ENCODE data around the gene HNRNPM.

Gene HNRNPM

GRCh38 chr19:8460516-8461298, 15.9 kb downstream of the HNRNPM start:
- TF ChIP-seq CTCF (IDR thresholded peaks at IDR 0.05): no peak
- no peak for TF ChIP-seq ZFX (IDR thresholded peaks at IDR 0.05; ENCODE audit: borderline replicate concordance)
- peak overlapping the region; percentile 51 for H3K27ac ChIP-seq

- H3K27ac ChIP-seq: no peak overlapping the region
- no peak for TF ChIP-seq ZFX (IDR thresholded peaks at IDR 0.05; ENCODE audit: borderline replicate concordance)
- no peak for TF ChIP-seq CTCF (IDR thresholded peaks at IDR 0.05)
Measured at GRCh38 chr19:8461376-8461775, 16.6 kb downstream of the HNRNPM start.

- TF ChIP-seq CTCF (IDR thresholded peaks at IDR 0.05): no peak
Measured at GRCh38 chr19:8461891-8462290, 17.1 kb downstream of the HNRNPM start.

GRCh38 chr19:8462571-8462970, 17.8 kb downstream of the HNRNPM start:
- TF ChIP-seq ZFX (IDR thresholded peaks at IDR 0.05; ENCODE audit: borderline replicate concordance): no peak
- no peak for TF ChIP-seq CTCF (IDR thresholded peaks at IDR 0.05)
- H3K27ac ChIP-seq: no peak overlapping the region

More at GRCh38 chr19:8461891-8462290, 17.1 kb downstream of the HNRNPM start:
- no peak overlapping the region for H3K27ac ChIP-seq

- H3K27ac ChIP-seq: no peak overlapping the region
- no peak for TF ChIP-seq CTCF (IDR thresholded peaks at IDR 0.05)
- no peak for TF ChIP-seq ZFX (IDR thresholded peaks at IDR 0.05; ENCODE audit: borderline replicate concordance)
Measured at GRCh38 chr19:8463365-8463764, 18.6 kb downstream of the HNRNPM start.

GRCh38 chr19:8466018-8466417, 21.2 kb downstream of the HNRNPM start:
- H3K27ac ChIP-seq: no peak overlapping the region

More at GRCh38 chr19:8466018-8466417, 21.2 kb downstream of the HNRNPM start:
- TF ChIP-seq CTCF (IDR thresholded peaks at IDR 0.05) (no peak), ZFX (IDR thresholded peaks at IDR 0.05; ENCODE audit: borderline replicate concordance) (no peak)
